Upper lobe of left lung (tissue), 4 donors: Measurements from ENCODE around the gene DOCK7.

Source experiments
- POLR2A ChIP-seq, 4 donors: fragments of 450-650 bp; IDR thresholded peaks; one replicate each; pipeline ENCODE4 v1.5.1; 2016 to 2017; ENCODE audit warnings: antibody characterized with exemption in 4 of 4, mild to moderate bottlenecking in 2 of 4
- POLR2AphosphoS5 ChIP-seq, 2 donors: sonication (generic); formaldehyde crosslinking; IDR thresholded peaks; one replicate each; pipeline ENCODE4 v1.5.1; 2017; ENCODE audit warnings: antibody characterized with exemption in 2 of 2
- TF ChIP-seq, protein P1 (sequence below), 6 experiments: fragments of 450-650 bp in 4 of 6; fragments of 200-600 bp in 2 of 6; sonication (generic) in 2 of 6; IDR thresholded peaks; one replicate each; pipeline ENCODE4 v1.5.1; 2016 to 2019; ENCODE audit warnings: antibody characterized with exemption in 6 of 6

DNA sequence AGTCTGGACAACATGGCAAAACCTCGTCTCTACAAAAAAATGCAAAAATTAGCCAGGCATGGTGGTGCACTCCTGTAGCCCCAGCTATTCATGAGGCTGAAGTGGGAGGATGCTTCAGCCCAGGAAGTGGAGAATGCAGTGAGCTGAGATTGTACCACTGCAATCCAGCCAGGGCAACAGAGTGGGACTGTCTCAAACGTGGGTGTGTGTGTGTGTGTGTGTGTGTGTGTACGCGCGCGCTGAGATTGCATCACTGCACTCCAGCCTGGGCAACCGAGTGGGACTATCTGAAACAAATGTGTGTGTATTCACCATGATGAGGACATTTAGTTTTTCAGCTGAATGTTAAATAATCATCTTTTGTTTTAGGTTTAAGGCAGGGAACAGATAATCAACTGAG lies 230.2 kb downstream of the DOCK7 start:
- TF ChIP-seq, protein P1, sequence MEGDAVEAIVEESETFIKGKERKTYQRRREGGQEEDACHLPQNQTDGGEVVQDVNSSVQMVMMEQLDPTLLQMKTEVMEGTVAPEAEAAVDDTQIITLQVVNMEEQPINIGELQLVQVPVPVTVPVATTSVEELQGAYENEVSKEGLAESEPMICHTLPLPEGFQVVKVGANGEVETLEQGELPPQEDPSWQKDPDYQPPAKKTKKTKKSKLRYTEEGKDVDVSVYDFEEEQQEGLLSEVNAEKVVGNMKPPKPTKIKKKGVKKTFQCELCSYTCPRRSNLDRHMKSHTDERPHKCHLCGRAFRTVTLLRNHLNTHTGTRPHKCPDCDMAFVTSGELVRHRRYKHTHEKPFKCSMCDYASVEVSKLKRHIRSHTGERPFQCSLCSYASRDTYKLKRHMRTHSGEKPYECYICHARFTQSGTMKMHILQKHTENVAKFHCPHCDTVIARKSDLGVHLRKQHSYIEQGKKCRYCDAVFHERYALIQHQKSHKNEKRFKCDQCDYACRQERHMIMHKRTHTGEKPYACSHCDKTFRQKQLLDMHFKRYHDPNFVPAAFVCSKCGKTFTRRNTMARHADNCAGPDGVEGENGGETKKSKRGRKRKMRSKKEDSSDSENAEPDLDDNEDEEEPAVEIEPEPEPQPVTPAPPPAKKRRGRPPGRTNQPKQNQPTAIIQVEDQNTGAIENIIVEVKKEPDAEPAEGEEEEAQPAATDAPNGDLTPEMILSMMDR (IDR thresholded peaks at IDR 0.05), result no peak
- TF ChIP-seq POLR2A (IDR thresholded peaks at IDR 0.05) (no peak), POLR2AphosphoS5 (IDR thresholded peaks at IDR 0.05) (no peak)
